PC-3 (cell line): ENCODE results near the gene KCTD20.

ENCODE experiments used
- EZH2 ChIP-seq: fragments of 300-600 bp; sonication (generic); IDR thresholded peaks from one replicate; pipeline ENCODE4 v1.6.1; 2017; ENCODE audit warnings: antibody characterized with exemption, mild to moderate bottlenecking, low read length; ENCODE audit not compliant: unreplicated experiment
- TF ChIP-seq, protein P1 (sequence below): fragments of 300-600 bp; sonication (generic); conservative IDR thresholded peaks from 2 replicates; pipeline ENCODE4 v1.5.1; 2017; ENCODE audit warnings: antibody characterized with exemption, low read depth, mild to moderate bottlenecking, low read length

DNA sequence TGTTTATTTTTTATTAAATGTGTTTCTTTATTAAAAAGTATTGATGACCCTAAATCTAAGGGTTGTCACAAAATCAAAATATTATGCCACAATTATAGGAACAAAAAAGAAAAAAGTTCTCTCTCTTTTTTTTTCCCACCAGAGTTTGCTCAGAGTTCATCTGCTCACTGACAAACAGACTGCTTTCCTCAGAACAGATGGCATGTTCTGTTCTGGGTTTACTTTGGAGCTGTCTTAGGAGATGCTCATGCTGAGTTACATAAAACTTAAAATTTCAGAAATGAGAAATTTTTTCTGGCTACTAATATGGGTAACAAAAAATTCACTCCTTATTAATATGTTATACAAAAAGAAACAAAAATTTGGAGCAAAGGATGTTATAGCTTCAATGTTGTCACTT is 74.2 kb downstream of the KCTD20 start:
- TF ChIP-seq EZH2: no peak
- TF ChIP-seq, protein P1, sequence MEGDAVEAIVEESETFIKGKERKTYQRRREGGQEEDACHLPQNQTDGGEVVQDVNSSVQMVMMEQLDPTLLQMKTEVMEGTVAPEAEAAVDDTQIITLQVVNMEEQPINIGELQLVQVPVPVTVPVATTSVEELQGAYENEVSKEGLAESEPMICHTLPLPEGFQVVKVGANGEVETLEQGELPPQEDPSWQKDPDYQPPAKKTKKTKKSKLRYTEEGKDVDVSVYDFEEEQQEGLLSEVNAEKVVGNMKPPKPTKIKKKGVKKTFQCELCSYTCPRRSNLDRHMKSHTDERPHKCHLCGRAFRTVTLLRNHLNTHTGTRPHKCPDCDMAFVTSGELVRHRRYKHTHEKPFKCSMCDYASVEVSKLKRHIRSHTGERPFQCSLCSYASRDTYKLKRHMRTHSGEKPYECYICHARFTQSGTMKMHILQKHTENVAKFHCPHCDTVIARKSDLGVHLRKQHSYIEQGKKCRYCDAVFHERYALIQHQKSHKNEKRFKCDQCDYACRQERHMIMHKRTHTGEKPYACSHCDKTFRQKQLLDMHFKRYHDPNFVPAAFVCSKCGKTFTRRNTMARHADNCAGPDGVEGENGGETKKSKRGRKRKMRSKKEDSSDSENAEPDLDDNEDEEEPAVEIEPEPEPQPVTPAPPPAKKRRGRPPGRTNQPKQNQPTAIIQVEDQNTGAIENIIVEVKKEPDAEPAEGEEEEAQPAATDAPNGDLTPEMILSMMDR: no peak
